Testis (tissue), 3 donors: ENCODE results near the gene ATP1A1. TPM values are rescaled to one million over a fixed set of nuclear protein-coding genes. Genes with fewer than 3 reads are reported as not detected.

Experiments
- DNase-seq: peaks from one replicate; pipeline ENCODE4 v3.0.0-alpha.2; 2019
- H3K27ac ChIP-seq, 2 donors: fragments of 200-600 bp; sonication (generic); one replicate each; pipeline ENCODE4 v1.5.1; 2019
- H3K27me3 ChIP-seq: fragments of 200-600 bp; sonication (generic); one replicate; pipeline ENCODE4 v1.5.1; 2019
- H3K36me3 ChIP-seq: fragments of 200-600 bp; sonication (generic); one replicate; pipeline ENCODE4 v1.5.1; 2017; ENCODE audit warnings: low read depth; ENCODE audit errors: missing control alignments
- H3K4me1 ChIP-seq: fragments of 200-600 bp; sonication (generic); one replicate; pipeline ENCODE4 v1.5.1; 2019
- H3K4me3 ChIP-seq, 2 donors: fragments of 200-600 bp; sonication (generic); one replicate each; pipeline ENCODE4 v1.5.1; 2017 to 2019
- H3K9me3 ChIP-seq: fragments of 200-600 bp; sonication (generic); one replicate; pipeline ENCODE4 v1.5.1; 2017
- CTCF ChIP-seq, 3 experiments: fragments of 450-650 bp in 2 of 3; fragments of 200-600 bp in 1 of 3; sonication (generic) in 1 of 3; IDR thresholded peaks; one replicate each; pipeline ENCODE4 v1.5.1; 2016 to 2019; ENCODE audit warnings: antibody characterized with exemption in 3 of 3, mild to moderate bottlenecking in 2 of 3, moderate library complexity in 1 of 3
- POLR2A ChIP-seq: fragments of 450-650 bp; IDR thresholded peaks from one replicate; pipeline ENCODE4 v1.6.1; 2017; ENCODE audit warnings: antibody characterized with exemption, mild to moderate bottlenecking, moderate library complexity
- WGBS, 2 donors: methylation state at CpG; one replicate each; pipeline ENCODE4 v1.1.5; 2018; 5-methylcytosine and 5-hydroxymethylcytosine counted together
- intact Hi-C: fragments of 100-400 bp; cut with DNase I; formaldehyde crosslinking; loops from one replicate; pipeline ENCODE4 v1.15.1; 2023; ENCODE audit warnings: low total_unique reads
- polyA plus RNA-seq: library from polyadenylated mRNA; stranded (reverse); fragments of 350-450 nt; fragmentation: Illumina TruSeq; extraction: RNeasy Lipid Tissue Mini Kit (QIAGEN cat#74804); gene quantifications from one replicate; pipeline ENCODE4 v1.2.3, GENCODE V29; 2014; ENCODE audit warnings: low read depth, low replicate concordance; ENCODE audit not compliant: insufficient read depth
- total RNA-seq, 2 donors: library from RNA; depleted of rRNA; stranded (reverse); fragments of >200 nt; gene quantifications; one replicate each; pipeline ENCODE4 v1.2.3, GENCODE V29; 2016

Gene ATP1A1
- total and polyA plus RNA-seq, 3 donors from 2014 or later: 394 to 561 (median 444) TPM

GRCh38 chr1:116409751-116410191 lies 36.7 kb downstream of the ATP1A1 start:
- Histone ChIP-seq H3K4me3 (no peak overlapping the region), H3K27ac (no peak overlapping the region), H3K36me3 (no peaks in the 10 kb centered on the region), H3K4me1 (no peaks in the 10 kb centered on the region), H3K27me3 (no peaks in the 10 kb centered on the region), H3K9me3 (no peaks in the 10 kb centered on the region)
- intact Hi-C loops: no loop called here
- peak; percentile 57 for DNase-seq
- 61 to 68% methylated on average over 8 of the region's 8 CpGs for WGBS, 2 donors
- TF ChIP-seq CTCF (IDR thresholded peaks at IDR 0.05) (no peak), POLR2A (no peak)

DNA sequence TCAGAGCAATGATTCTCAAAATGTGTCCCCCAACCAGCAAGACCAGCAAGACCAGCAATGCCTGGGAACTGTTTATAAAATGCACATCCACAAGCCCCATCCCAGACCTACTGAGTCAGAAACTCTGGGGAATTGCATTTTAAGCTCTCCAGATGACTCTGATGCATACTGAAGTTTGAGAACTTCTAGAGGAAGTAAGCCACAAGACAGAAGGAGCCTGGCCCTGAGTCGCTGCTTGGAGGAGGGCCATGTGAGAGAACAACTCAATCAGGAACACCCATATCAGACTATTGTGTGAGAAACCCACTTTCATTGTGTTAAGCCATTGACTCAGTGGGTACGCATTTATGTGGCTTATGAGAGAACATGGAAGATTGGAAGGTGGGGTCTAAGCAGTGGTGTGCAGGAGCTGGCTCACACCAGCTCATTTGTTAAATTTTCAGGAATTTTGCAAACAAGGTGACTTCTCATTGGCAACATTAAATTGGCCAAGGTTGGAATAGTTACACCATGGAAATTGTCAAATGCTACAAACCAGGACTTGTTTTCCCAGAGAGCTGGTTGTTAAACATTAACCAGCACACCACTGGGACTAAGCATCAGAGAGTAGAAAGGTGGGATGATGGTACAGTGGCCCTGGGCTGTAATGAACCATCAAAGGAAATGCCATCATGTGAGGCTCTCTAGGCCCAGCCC lies 38.9 kb downstream of the ATP1A1 start:
- peaks cover 8% of the 10 kb centered on the region for H3K4me1 ChIP-seq
- H3K27me3 ChIP-seq: no peaks in the 10 kb centered on the region
- H3K36me3 ChIP-seq: no peaks in the 10 kb centered on the region
- H3K9me3 ChIP-seq: no peaks in the 10 kb centered on the region
- TF ChIP-seq CTCF (IDR thresholded peaks at IDR 0.05) (no peak), POLR2A (no peak)
- no peak for DNase-seq
- 66 to 84% methylated on average over 2 of the region's 2 CpGs for WGBS, 2 donors
- no peak overlapping the region for H3K27ac ChIP-seq
- intact Hi-C loops: no loop called here
- no peak overlapping the region for H3K4me3 ChIP-seq

- no peak for TF ChIP-seq POLR2A
- TF ChIP-seq CTCF (IDR thresholded peaks at IDR 0.05): no peak
- peaks cover 11% of the 10 kb centered on the region for H3K4me1 ChIP-seq
- H3K9me3 ChIP-seq: no peaks in the 10 kb centered on the region
- H3K27me3 ChIP-seq: no peaks in the 10 kb centered on the region
- H3K4me3 ChIP-seq: no peak overlapping the region
- no peaks in the 10 kb centered on the region for H3K36me3 ChIP-seq
- H3K27ac ChIP-seq: no peak overlapping the region
- DNase-seq: no peak
- intact Hi-C loops: no loop called here
- 89% methylated on average over 2 of the region's 2 CpGs for WGBS, 2 donors
Observed at GRCh38 chr1:116412480-116412798, 39.4 kb downstream of the ATP1A1 start.

DNA sequence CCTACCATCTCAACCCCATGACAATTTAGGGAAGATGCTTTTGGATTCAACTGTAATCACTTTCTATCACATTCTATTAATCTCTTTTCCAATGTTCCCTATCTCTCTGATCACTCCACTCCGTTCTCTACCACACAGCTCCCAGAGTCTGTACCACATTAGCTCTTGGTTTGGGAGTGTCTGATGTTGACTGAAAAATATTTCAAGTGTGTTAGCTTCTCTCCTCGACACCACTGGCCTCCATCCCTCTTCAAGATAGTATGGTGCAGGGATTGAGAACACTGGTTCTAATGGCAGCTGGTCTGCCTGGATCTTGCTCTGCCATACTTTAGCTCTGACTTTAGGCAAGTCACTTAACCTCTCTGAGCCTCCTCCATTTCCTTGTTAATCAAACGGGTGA lies 39.9 kb downstream of the ATP1A1 start:
- WGBS, 2 donors: 78 to 79% methylated on average over 3 of the region's 3 CpGs
- DNase-seq: no peak
- Histone ChIP-seq H3K4me1 (peaks cover 16% of the 10 kb centered on the region), H3K27me3 (no peaks in the 10 kb centered on the region), H3K36me3 (no peaks in the 10 kb centered on the region), H3K4me3 (no peak overlapping the region), H3K27ac (no peak overlapping the region), H3K9me3 (no peaks in the 10 kb centered on the region)
- intact Hi-C loops: no loop called here
- TF ChIP-seq POLR2A (no peak), CTCF (IDR thresholded peaks at IDR 0.05) (no peak)

- intact Hi-C loops: no loop called here
- Histone ChIP-seq H3K9me3 (no peaks in the 10 kb centered on the region), H3K27ac (peak overlapping the region in 1 of 2 donors; percentile 29), H3K4me3 (no peak overlapping the region), H3K4me1 (peaks cover 16% of the 10 kb centered on the region), H3K36me3 (no peaks in the 10 kb centered on the region), H3K27me3 (no peaks in the 10 kb centered on the region)
- WGBS, 2 donors: 56 to 70% methylated on average over 2 of the region's 2 CpGs
- TF ChIP-seq CTCF (IDR thresholded peaks at IDR 0.05): no peak
- TF ChIP-seq POLR2A: no peak
- no peak for DNase-seq
Observed at GRCh38 chr1:116413414-116413813, 40.4 kb downstream of the ATP1A1 start.
